ENCODE data around the gene PADI1. TPM values are rescaled to one million over a fixed set of nuclear protein-coding genes. Genes with fewer than 3 reads are reported as not detected.

Gene PADI1
- total RNA-seq, 1 donor from 2014 or later, result not detected

DNA sequence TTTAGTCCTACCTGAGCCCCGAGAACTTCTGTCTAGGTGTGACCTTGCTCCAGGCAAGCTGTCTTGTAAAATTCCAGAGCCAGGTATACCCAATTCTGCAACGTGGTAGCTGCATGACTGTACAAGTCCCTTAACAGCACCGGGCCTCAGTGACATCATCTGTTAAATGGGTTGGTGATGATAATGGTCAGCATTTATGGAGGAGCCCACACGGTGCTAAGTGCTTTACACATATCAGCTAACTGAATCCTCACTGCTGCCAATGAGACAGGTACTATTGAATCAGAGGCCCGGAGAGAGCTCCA, 37.2 kb upstream of the PADI1 start:
- intact Hi-C loops (cut with micrococcal nuclease), result no loop called here
- Mint-ChIP-seq H3K4me1 (ENCODE audit: low read depth) (no peaks in the 10 kb centered on the region), H3K9me3 (no peaks in the 10 kb centered on the region), H3K4me3 (no peak overlapping the region), H3K36me3 (ENCODE audit: low read depth) (no peaks in the 10 kb centered on the region), H3K27ac (no peak overlapping the region), H3K27me3 (ENCODE audit: insufficient read depth) (no peaks in the 10 kb centered on the region)
- DNase-seq (ENCODE audit: low spot score), result no peak

DNA sequence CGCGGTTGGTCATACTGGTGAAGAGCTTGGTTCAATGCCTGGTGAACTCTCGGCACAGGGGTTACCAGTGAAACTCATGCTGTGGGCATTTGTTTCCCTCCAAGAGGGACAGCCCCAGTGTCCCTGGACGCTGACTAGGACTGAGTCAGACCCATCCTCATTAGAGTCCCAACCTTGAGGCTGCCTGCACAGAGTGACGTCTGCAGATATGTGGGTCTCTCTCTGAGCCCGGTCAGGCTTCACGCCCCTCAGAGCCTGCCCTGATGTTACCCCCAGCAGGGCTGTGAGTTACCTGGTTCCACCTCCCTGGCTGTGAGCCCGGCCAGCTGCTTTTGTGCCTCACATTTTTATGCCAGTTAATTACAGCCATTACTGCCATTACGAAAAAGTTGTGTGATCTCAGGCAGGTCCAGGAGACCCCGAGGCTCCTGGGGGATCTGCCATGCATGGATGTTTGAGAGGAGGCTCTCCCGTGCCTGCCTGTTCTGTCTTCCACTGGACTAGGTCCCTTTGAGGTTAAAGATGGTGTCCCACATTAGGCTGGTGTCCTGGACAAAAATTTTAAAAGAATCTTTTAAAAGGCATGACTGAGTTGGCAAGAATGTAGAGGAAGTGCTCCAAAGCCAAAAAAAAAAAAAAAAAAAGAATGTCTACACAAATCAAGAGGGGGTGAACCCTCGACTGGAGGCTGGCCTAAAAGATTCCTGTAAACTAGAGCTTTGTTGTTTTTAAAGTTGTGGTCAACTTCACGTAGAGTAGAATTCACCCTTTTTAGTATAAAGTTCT, 36.6 kb upstream of the PADI1 start:
- intact Hi-C loops (cut with micrococcal nuclease), result no loop called here

DNA sequence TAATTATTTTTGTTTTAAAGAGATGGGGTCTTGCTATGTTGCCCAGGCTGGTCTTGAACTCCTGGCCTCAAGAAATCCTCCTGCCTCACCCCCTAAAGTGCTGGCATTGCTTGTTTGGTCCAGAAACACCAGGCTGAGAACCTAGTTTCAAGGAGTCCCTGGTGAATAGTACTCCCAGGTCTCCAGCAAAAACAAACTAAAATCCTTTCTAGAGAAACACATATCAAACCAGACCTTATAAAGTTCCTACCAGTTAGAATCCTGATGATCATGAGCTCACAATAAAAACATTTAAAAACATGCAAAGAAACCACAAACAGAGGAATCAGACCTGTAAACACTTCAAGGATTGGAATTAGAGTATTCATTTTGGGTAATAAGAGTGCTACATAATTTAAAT, 34.4 kb upstream of the PADI1 start:
- intact Hi-C loops (cut with micrococcal nuclease), result no loop called here
- no peaks in the 10 kb centered on the region for H3K4me1 Mint-ChIP-seq (ENCODE audit: low read depth)
- no peaks in the 10 kb centered on the region for H3K36me3 Mint-ChIP-seq (ENCODE audit: low read depth)
- no peak overlapping the region for H3K4me3 Mint-ChIP-seq
- DNase-seq (ENCODE audit: low spot score), result no peak
- H3K9me3 Mint-ChIP-seq, result peaks cover 13% of the 10 kb centered on the region
- no peak overlapping the region for H3K27ac Mint-ChIP-seq
- peaks cover 4% of the 10 kb centered on the region for H3K27me3 Mint-ChIP-seq (ENCODE audit: insufficient read depth)

More for the DNA sequence above, 36.6 kb upstream of the PADI1 start:
- Mint-ChIP-seq H3K27ac (no peak overlapping the region), H3K4me1 (ENCODE audit: low read depth) (no peaks in the 10 kb centered on the region), H3K27me3 (ENCODE audit: insufficient read depth) (peaks cover 4% of the 10 kb centered on the region), H3K9me3 (no peaks in the 10 kb centered on the region), H3K4me3 (no peak overlapping the region), H3K36me3 (ENCODE audit: low read depth) (no peaks in the 10 kb centered on the region)
- no peak for DNase-seq (ENCODE audit: low spot score)

DNA sequence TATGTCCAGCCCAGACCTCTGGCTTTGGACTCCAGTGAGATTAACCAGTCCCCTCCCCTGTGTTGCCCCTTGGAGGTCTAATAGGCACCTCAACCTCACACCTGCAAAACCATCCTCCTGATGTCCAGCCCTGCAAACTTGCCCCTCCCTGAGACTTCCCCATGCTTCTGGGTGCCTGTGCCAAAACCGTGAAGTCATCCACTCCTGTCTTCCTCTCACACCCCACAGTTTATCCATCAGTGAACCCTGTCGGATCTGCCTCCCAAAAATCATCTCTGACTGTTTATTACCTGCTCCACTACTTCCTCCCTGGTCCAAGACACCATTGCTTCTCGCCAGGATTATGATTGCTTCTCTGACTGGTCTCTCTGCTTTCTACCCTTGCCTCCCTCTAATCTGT, 31.7 kb upstream of the PADI1 start:
- Mint-ChIP-seq H3K27me3 (ENCODE audit: insufficient read depth) (peaks cover 10% of the 10 kb centered on the region), H3K36me3 (ENCODE audit: low read depth) (no peaks in the 10 kb centered on the region), H3K27ac (no peak overlapping the region), H3K9me3 (peaks cover 13% of the 10 kb centered on the region), H3K4me3 (no peak overlapping the region), H3K4me1 (ENCODE audit: low read depth) (no peaks in the 10 kb centered on the region)
- DNase-seq (ENCODE audit: low spot score), result no peak
- intact Hi-C loops (cut with micrococcal nuclease), result no loop called here

DNA sequence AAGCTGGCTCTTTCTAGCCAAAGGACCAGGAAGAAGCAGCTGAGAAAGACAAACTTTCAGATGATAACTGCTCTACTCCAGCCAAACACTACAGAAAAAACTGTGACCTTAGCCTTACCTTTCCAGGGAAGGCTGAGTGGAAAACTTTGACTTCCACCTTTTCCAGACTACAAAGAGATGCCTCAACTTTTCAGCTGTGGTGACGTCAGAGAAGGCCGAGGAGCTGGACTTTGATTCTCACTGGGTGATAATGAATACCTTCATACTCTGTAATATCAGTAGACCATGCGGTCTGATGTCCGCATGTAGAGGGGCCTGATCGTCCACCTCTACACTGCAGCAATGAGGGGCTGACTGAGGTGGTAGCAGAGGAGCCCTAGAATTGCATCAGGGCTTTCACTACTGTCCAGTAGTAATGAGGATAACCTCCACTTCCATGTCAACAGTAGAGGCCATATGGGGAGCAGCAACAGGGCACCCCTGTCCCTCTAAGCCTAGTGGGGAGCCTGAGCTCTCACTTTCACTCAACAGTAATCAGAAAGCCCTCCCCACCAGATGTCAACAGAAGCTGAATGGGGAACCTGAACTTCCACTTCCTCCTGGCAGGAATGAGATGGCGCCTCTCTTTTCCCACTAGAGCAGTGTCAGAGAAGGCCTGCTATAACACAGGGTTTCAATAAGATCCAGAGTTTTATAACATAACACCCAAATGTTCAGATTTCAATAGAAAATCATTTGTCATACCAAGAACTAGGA, 28.4 kb upstream of the PADI1 start:
- intact Hi-C loops (cut with micrococcal nuclease), result no loop called here
- peaks cover 16% of the 10 kb centered on the region for H3K9me3 Mint-ChIP-seq
- H3K27ac Mint-ChIP-seq, result no peak overlapping the region
- H3K27me3 Mint-ChIP-seq (ENCODE audit: insufficient read depth), result peaks cover 24% of the 10 kb centered on the region
- no peaks in the 10 kb centered on the region for H3K36me3 Mint-ChIP-seq (ENCODE audit: low read depth)
- no peak overlapping the region for H3K4me3 Mint-ChIP-seq
- H3K4me1 Mint-ChIP-seq (ENCODE audit: low read depth), result peaks cover 8% of the 10 kb centered on the region
- DNase-seq (ENCODE audit: low spot score), result no peak

DNA sequence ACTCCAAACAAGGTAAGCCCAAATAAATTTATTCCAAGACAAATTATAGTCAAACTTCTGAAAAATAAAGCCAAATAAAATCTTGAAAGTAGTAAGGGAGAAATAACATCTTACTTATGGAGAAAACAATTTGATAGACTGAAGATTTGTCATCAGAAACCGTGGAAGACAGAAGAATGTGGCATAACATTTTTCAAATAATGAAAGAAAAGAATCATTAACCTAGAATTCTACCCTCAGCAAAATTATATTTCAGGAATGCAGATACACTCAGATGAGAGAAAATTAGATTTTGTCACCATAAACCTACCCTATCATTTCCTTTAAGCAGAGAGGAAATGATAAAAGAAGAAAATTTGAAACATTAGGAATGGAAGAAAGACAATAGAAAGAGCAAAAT, 27.3 kb upstream of the PADI1 start:
- Mint-ChIP-seq H3K9me3 (peaks cover 16% of the 10 kb centered on the region), H3K27me3 (ENCODE audit: insufficient read depth) (peaks cover 24% of the 10 kb centered on the region), H3K4me1 (ENCODE audit: low read depth) (peaks cover 16% of the 10 kb centered on the region), H3K27ac (no peak overlapping the region), H3K4me3 (no peak overlapping the region), H3K36me3 (ENCODE audit: low read depth) (no peaks in the 10 kb centered on the region)
- intact Hi-C loops (cut with micrococcal nuclease), result no loop called here
- DNase-seq (ENCODE audit: low spot score), result no peak

DNA sequence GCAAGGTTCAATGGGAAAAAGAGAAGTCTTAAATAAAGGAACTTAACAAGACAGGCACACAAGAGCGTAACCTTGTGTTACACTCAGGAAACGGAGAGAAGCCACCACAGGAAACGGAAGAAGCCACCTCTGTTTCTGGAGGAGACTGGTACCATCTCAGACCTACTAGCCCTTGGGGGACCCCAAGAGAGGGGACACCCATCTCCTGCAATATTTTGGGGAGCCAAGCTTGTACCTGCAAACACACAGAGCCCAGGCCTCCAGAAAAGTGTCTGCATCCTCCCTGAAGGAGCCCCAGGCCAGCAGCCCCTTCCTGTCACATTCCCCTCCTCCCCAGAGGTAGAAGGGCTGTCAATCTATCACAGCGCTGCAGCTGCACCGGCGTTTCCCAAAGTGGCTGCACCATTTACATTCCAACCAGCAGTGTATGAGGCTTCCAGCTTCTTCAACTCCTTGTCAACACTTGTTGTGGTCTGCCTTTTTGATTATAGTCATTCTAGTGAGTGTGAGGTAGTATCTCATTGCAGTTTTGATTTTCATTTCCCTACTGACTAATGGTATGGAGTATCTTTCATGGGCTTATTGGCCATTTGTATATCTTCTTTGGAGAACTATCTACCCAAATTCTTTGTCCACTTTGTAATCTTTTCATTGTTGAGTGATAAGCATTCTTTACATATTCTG, 23.0 kb upstream of the PADI1 start:
- Mint-ChIP-seq H3K4me3 (no peak overlapping the region), H3K27ac (no peak overlapping the region), H3K27me3 (ENCODE audit: insufficient read depth) (peaks cover 20% of the 10 kb centered on the region), H3K36me3 (ENCODE audit: low read depth) (no peaks in the 10 kb centered on the region), H3K9me3 (peaks cover 3% of the 10 kb centered on the region), H3K4me1 (ENCODE audit: low read depth) (peaks cover 16% of the 10 kb centered on the region)
- no peak for DNase-seq (ENCODE audit: low spot score)
- intact Hi-C loops (cut with micrococcal nuclease), result no loop called here

DNA sequence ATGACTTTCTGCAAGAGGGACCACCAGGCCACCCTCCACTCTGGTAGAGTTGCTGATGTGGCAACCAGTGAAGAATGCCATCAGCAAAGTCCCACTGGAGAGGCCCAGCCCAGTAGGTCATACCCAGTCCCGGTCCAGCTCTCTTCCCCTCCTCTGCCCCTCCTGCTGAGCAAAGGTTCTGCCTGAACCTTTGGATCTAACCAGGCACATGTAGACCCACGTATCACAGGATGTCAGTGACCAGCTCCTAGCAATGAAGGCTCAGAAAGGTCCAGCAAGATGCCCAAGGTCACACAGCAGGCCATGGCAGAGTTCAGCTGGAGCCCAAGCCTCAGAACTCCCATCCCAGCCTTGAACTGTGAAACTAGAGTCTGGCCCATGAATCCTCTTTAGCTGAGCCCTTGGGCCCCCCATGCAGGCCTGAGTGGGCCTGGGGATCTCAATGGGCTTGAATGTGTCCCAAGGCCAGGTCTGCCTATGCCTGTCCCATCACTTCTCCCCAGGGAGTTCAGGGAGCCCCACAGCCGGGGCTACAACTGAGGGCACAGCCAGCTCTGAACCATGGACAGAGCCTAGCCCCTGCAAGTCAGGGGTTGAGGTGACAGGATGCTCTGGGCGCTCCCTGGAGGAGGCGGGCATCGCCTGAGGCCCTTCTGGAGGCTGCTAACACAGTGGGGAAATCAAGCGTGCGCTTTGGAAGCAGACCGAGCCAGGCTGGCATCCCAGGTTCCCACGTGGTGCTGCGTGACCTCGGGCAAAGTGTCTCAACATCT, 21.4 kb upstream of the PADI1 start:
- peaks cover 17% of the 10 kb centered on the region for H3K27me3 Mint-ChIP-seq (ENCODE audit: insufficient read depth)
- H3K9me3 Mint-ChIP-seq, result peaks cover 8% of the 10 kb centered on the region
- H3K4me3 Mint-ChIP-seq, result no peak overlapping the region
- H3K4me1 Mint-ChIP-seq (ENCODE audit: low read depth), result peaks cover 16% of the 10 kb centered on the region
- intact Hi-C loops (cut with micrococcal nuclease), result no loop called here
- DNase-seq (ENCODE audit: low spot score), result no peak
- no peaks in the 10 kb centered on the region for H3K36me3 Mint-ChIP-seq (ENCODE audit: low read depth)
- H3K27ac Mint-ChIP-seq, result no peak overlapping the region

DNA sequence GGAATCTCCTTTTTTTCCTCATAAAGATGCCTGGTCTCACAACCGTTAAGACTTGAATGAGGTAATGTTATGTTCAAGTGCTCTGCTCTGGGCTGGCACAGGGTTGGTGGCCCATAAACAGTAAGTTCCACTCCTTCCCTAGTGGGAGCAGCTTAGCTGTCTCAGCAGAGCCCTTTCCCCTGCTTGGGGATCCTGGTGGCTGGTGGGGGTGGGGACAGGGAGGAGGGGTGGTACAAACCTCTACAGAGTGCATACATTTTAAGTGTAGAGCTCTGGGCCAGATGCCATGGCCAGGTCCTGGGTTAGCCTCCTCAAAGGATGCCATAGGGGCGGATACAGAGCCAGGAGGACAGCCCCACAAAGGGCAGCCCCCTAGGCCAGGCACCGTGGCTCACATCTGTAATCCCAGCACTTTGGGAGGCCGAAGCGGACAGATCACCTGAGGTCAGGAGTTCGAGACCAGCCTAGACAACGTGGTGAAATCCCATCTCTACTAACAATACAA, 20.7 kb upstream of the PADI1 start:
- Mint-ChIP-seq H3K9me3 (peaks cover 15% of the 10 kb centered on the region), H3K27ac (no peak overlapping the region), H3K36me3 (ENCODE audit: low read depth) (no peaks in the 10 kb centered on the region), H3K4me1 (ENCODE audit: low read depth) (peaks cover 16% of the 10 kb centered on the region), H3K27me3 (ENCODE audit: insufficient read depth) (peaks cover 14% of the 10 kb centered on the region), H3K4me3 (no peak overlapping the region)
- intact Hi-C loops (cut with micrococcal nuclease), result no loop called here
- DNase-seq (ENCODE audit: low spot score), result no peak

DNA sequence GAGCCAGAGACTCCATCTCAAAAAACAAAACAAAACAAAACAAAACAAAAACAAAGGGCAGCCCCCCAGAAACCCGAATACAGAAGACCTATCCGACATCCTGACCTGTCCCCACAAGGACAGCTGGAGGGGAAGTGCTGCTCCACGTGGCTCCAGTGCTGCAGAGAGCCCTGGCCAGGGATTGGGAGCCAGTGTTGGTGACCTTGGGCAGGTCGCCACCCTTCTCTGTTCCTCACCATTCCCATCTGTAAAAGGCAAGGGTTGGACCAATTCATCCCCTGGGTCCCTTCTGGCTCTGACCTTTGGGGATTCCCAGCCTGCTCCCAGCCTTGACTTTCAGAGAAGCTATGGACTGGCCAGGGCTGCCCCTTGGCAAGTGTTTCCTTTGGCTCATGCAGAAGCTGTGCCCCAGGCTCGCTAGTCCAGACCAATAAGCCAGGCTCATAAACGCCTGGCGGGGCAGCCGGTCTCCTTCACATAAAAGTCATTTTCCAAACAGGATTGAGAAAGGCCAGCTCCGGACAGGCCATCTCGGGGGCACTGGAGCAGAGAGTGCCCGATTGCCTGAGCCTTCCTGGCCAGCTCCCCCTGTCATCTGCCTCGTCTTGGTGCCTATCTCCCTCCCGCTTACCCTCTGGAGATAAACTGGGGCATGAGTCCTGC, 20.0 kb upstream of the PADI1 start:
- no peaks in the 10 kb centered on the region for H3K36me3 Mint-ChIP-seq (ENCODE audit: low read depth)
- H3K27me3 Mint-ChIP-seq (ENCODE audit: insufficient read depth), result peaks cover 14% of the 10 kb centered on the region
- no peak for DNase-seq (ENCODE audit: low spot score)
- no peak overlapping the region for H3K27ac Mint-ChIP-seq
- no peak overlapping the region for H3K4me3 Mint-ChIP-seq
- intact Hi-C loops (cut with micrococcal nuclease), result no loop called here
- H3K9me3 Mint-ChIP-seq, result peaks cover 15% of the 10 kb centered on the region
- peaks cover 16% of the 10 kb centered on the region for H3K4me1 Mint-ChIP-seq (ENCODE audit: low read depth)

DNA sequence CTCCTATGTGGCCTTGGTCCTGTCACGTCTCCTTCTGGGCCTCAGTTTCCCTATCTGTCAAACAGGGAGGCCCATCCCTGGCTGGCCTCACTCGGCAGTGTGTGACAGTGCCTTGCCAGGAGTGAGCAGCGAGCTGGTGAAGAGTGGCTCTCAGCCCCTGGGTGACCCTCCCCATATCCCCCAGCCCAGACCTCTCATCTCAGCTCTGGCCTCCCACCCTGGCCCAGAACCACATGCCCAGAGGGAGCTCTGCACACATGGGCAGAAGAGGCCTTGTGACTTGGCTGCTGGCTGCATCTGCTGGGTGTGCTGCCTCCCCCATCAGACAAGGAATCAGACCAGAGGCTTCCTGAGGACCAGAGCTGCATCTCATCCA, 19.5 kb upstream of the PADI1 start:
- no peak for DNase-seq (ENCODE audit: low spot score)
- Mint-ChIP-seq H3K4me1 (ENCODE audit: low read depth) (peaks cover 16% of the 10 kb centered on the region), H3K27ac (no peak overlapping the region), H3K27me3 (ENCODE audit: insufficient read depth) (peaks cover 10% of the 10 kb centered on the region), H3K36me3 (ENCODE audit: low read depth) (no peaks in the 10 kb centered on the region), H3K4me3 (no peak overlapping the region), H3K9me3 (peaks cover 15% of the 10 kb centered on the region)
- intact Hi-C loops (cut with micrococcal nuclease), result no loop called here

DNA sequence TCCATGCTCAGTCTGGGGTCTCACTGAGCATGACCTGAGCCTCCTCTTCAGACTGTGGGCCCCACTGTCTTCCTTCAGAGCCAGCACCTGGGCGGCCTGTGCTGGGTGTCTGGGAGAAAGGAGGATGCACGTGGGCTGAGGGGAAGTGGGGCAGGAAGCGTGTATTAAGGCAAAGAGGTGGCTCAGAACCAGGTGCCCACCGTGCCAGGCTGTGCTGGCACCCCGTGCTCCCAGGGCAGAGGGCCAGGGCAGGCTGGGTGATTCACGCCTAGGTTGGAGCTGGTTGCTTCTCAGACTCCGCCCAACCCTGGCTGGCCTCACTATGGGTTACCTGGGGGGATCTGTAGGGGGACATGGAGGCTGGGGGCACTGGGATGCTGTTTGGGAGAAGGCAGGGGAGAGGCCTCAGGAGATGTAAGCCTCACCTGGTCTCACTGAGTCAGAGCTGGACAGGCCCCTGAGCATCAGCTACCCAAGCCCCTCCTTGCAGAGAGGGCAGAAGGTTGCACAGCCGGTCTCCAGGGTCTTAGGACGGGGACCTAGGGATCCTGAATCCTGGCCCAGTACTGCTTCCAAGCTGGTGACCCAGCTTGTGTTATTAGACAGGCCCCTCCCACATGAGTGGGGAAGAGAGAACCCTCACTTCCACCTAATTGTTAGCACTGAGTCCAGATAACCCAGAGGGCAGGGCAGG, 18.6 kb upstream of the PADI1 start:
- H3K4me1 Mint-ChIP-seq (ENCODE audit: low read depth), result peaks cover 9% of the 10 kb centered on the region
- H3K27ac Mint-ChIP-seq, result no peak overlapping the region
- no peaks in the 10 kb centered on the region for H3K36me3 Mint-ChIP-seq (ENCODE audit: low read depth)
- intact Hi-C loops (cut with micrococcal nuclease), result no loop called here
- H3K9me3 Mint-ChIP-seq, result peaks cover 12% of the 10 kb centered on the region
- DNase-seq (ENCODE audit: low spot score), result no peak
- peaks cover 5% of the 10 kb centered on the region for H3K27me3 Mint-ChIP-seq (ENCODE audit: insufficient read depth)
- no peak overlapping the region for H3K4me3 Mint-ChIP-seq
